SKM-1 (cell line): Measurements from ENCODE around the gene NLRC5.

Experiments
- DNase-seq: peaks from one replicate; lab custom pipeline; 2025; ENCODE audit not compliant: unreplicated experiment; lab: John Stamatoyannopoulos, UW

NLRC5 gene, protein sequence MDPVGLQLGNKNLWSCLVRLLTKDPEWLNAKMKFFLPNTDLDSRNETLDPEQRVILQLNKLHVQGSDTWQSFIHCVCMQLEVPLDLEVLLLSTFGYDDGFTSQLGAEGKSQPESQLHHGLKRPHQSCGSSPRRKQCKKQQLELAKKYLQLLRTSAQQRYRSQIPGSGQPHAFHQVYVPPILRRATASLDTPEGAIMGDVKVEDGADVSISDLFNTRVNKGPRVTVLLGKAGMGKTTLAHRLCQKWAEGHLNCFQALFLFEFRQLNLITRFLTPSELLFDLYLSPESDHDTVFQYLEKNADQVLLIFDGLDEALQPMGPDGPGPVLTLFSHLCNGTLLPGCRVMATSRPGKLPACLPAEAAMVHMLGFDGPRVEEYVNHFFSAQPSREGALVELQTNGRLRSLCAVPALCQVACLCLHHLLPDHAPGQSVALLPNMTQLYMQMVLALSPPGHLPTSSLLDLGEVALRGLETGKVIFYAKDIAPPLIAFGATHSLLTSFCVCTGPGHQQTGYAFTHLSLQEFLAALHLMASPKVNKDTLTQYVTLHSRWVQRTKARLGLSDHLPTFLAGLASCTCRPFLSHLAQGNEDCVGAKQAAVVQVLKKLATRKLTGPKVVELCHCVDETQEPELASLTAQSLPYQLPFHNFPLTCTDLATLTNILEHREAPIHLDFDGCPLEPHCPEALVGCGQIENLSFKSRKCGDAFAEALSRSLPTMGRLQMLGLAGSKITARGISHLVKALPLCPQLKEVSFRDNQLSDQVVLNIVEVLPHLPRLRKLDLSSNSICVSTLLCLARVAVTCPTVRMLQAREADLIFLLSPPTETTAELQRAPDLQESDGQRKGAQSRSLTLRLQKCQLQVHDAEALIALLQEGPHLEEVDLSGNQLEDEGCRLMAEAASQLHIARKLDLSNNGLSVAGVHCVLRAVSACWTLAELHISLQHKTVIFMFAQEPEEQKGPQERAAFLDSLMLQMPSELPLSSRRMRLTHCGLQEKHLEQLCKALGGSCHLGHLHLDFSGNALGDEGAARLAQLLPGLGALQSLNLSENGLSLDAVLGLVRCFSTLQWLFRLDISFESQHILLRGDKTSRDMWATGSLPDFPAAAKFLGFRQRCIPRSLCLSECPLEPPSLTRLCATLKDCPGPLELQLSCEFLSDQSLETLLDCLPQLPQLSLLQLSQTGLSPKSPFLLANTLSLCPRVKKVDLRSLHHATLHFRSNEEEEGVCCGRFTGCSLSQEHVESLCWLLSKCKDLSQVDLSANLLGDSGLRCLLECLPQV (N-terminal part only)

DNA sequence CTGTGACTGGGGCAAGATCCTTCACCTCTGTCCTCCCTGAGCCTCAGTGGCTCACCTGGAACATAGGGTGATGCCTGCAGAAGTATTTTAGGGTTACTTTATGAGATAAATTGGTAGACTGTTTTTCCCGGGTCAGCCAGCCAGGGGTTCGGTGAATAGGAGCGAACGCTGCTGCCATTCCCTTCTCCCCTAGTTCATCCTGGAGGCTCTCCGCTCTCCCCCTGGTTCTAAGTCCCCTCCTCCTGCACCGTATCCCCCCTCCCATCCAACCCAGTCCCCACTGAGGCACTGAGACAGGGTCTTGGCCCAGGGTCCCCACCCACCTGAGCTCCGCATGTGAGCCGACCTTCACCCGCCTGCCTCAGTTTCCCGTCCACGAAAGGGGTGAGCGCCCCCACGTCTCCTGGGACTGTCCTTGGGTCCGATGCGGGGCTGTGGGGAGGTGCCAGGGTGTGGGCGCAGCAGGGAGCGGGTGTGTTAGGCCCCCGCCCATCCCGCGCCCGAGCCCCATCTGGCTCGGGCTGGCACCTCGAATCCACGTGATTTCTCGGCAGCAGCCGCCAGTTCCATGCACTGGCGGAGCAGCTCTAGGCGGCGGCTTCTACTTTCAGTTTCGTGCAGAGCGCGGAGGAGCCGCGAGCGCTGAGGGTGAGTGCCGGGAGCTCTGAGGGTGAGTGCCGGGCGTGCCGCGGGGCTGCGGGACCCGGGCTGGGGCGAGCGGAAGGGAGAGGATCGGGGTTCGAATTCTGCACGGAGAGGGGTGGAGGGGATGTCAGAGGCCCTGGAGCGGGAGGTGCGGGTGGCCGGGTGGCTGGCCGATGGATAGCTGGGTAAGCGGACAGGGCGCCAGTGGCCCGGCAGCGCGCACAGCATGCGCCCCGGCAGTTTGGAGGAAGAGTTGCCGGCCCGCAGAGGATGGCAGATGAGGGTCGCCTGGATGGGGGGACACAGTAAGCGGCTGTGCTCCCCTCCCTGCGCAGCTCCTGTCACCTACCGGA is at the start of gene NLRC5:
Gene NLRC5 (plus strand): TSS at position 610 of the 998 bp plus-strand sequence. CDS start 31,156 bp downstream, outside the sequence.
- peak; percentile 43 for DNase-seq

DNA sequence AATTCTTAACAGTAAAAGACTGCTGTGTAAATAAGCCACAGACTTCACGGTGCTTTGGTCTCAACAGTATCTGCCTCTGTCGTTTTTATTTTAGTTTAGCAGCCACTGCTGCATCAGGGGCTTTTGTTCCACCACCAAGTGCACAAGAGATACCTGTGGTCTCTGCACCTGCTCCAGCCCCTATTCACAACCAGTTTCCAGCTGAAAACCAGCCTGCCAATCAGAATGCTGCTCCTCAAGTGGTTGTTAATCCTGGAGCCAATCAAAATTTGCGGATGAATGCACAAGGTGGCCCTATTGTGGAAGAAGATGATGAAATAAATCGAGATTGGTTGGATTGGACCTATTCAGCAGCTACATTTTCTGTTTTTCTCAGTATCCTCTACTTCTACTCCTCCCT is 49.6 kb upstream of the NLRC5 start:
- DNase-seq = no peak

GRCh38 chr16:56941092-56941491 is 48.3 kb upstream of the NLRC5 start:
- DNase-seq = no peak

- DNase-seq = no peak
These were observed 47.5 kb upstream of the NLRC5 start for GRCh38 chr16:56941856-56942331.

DNA sequence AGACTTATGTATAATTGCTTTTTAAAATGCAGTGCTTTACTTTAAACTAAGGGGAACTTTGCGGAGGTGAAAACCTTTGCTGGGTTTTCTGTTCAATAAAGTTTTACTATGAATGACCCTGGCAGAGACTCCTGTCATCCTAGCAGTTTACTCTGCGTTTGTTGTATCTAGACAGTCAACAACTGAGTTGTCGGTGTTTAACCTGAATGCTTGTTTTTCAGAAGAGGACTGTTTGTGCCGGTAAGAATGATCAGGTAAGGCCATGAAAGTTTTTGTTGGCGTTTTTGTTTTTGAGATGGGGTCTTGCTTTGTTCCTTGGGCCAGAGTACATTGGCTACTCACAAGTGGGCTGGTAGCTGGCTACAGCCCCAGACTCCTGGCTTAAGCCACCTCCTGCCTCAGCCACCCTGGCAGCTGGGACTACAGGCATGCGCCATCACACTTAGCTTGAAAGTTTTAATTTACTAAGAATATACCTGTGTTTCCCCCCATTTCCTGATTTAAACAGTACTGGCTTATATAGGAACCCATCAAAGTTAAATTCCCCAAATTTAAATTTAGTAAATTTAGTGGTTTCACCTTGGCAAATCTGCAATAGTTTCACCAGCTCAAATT is 45.5 kb upstream of the NLRC5 start:
- no peak for DNase-seq

DNA sequence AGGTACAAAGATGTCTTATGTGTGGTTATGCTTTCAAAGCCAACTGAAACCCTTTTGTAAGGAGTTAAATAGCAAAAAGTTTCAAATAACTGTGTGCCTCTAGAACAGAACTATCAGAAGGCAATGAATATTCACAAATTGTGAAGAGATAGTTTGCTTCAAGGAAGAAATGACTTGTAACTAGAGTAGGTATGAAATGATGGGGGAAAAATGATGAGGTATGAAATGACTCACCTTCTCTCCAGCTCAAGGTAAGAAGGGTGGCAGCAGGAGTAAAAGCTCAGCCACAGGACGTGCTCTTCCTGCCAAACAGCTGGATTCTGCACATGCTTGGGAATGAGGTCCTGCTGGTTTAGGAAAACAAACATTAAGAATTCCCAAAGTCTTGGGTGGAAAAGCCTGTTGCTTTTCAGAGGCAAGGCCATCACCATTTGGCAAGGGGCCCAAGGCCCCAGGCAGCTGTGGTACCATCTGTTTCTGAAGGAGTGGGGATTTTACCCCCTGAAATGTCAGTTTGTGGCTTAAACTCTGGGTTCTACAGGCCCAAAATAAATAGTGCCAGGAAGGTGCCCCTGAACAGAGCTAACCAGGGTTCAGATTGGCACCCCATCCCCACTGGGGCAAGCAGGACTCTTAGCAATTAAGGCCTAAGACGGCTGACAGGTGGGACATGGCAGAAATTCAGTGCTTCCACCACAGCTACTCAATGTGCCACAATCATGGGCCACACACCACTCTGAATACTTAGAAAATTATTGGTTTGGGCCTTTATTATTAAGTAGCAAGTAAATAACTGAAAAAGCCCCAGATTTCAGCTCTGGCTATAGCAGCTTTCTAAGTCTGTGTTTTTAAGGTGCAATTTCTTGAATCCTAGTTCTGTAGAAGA is 44.2 kb upstream of the NLRC5 start:
- DNase-seq = no peak

- DNase-seq = no peak
These were observed 43.4 kb upstream of the NLRC5 start for GRCh38 chr16:56945847-56946527.

- DNase-seq = no peak
These were observed 42.4 kb upstream of the NLRC5 start for GRCh38 chr16:56946767-56947603.

DNA sequence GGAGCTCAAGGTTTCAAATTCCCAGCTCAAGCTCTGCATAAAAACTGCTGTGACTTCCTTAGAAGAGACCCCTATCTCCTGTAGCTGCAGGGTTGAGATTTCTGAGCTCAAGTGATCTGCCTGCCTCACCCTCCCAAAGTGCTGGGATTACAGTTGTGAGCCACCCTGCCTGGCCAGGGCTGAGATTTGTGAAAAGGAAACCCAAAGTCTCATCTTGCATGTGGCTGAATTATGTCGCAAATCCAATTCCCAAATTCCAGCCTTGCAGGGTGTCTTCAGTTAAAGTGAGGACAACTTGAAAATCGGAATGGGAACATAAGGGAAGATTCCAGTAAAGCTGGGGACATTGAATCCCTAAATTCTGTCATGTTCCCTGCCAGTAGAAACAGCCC is 41.8 kb upstream of the NLRC5 start:
- DNase-seq = no peak

GRCh38 chr16:56948234-56948633 is 41.1 kb upstream of the NLRC5 start:
- DNase-seq = no peak

DNA sequence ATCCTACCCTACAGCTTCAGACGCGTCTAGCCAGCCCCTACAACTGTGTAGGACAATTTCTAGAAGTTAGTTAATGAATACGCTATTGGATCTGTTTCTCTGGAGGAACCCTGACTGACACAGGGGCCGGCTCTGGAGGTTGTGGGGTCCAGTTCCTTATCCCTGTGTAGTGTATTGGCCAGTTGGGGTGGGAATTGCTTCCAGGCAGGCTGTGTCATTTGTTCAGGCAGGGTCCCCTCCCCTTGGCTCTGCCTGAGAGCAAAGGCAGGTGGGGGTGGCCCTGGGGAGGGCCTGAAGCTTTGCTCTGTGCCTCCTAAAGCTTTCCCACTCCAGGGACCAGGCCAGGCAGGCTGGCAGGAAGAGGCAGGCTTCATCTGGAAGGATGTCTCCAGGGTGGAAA is 39.3 kb upstream of the NLRC5 start:
- DNase-seq = no peak

- DNase-seq = no peak
These were observed 38.9 kb upstream of the NLRC5 start for GRCh38 chr16:56950455-56950854.

DNA sequence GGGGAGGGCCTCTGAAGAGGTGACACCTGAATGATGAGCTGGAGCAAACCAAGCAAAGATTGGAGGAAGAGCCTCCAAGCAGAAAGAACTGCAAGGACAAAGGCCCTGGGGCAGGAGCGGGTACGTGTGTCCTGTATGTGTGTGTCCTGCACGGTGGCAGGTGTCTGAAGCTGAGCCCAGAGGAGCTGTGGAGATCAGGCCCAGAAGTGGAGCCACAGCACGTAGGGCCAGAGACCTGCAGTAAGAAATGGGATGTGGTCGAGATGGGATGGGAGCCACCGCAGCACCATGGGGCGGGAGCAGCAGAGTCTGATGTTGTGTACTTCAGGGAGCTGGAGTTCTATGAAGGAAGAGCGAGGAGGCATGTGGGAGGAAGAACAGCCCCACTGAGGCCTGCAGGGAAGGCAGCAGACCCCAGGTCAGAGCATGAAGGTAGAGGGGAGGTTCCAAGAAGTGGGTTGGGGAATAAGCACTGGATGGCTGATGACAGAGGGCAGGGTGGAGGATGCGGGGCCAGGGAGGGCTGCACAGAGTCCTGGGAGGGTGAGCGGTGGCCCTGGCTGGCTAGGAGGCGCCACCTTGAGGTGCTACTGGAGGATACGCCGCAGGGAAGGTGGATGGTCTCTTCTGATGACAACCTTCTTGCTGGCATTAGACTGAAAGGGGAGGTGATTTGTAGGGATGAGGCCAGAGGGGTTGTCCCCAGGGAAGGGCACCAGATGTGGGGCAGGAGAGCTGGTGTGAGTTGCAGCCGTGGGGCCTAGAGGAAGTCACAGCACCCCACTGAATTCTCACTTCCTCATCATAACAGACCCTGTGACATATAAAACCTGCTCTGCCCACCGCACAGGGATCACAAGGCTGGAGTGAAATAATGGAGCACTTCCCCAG is 38.2 kb upstream of the NLRC5 start:
- peak; percentile 43 for DNase-seq

GRCh38 chr16:56953006-56953405 is 36.4 kb upstream of the NLRC5 start:
- DNase-seq = no peak

DNA sequence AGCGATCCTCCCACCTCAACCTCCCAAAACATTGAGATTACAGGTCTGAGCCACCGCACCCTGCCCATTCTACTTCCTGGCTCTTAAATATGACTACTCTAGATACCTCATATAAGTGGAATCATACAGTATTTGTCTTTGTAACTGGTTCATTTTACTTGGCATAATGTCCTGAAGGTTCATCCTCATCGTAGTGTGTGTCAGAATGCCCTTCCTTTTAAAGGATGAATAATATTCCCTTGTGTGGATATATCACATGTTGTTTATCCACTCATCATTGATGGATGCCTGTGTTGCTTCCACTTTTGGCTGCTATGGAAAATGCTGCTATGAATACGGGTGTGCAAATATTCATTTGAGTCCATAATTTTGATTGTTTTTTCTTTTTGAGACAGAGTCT is 33.3 kb upstream of the NLRC5 start:
- no peak for DNase-seq

DNA sequence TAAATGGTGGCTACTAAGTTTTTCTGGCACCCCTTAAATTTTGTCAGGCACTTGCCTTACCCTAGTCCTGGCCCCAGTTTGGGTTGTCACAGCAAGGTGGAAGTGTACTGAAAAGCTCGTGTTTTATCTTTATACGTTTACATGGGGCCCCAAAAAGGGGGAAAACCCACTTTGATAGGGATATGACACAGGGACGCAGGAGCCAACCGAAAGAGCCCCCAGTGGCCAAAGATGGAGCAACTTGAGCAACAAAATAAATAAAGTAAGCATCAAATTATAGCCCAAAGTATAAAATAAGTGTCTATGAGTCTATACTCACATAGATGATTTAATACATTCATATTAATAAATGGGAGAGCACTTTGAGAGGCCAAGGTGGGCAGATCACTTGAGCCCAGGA is 32.6 kb upstream of the NLRC5 start:
- DNase-seq = no peak
